ENCODE results near the gene PHACTR3.

The PHACTR3 gene

DNA sequence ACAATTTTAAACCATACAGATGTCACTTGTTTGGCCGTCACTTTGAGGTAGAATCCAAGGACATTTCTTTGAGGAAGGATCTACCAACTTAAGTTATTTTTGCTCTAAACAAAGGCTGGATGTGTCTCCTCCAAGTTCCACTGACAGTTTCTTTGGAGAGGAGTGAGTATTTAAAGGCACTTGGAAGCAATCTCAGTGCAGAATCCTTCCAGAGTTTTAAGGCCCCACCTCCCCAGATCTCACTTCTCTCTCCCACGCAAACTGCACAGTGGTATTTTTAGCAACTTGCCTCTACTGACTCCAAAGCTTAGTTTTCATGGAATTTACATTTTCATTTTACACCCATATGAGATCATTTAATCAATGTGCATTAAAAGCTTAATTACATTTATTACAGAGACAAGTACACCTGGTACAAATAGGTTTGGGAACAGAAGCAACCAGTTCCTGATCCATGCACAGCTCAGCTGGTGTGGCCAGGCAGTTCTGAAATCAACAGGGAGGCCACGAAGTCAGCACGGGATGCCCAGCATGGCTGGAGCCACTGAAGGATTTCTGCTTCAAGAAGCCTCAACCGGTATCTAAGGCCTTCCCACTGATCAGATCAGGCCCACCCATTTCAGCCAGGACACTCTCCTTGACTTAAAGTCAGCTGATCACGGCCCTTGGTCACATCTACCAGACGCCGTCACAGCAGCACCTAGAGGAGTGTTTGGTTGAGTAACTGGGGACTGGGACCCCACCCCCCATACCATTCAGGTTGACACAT is 219.3 kb downstream of the PHACTR3 start:
- TF ChIP-seq, protein P1, sequence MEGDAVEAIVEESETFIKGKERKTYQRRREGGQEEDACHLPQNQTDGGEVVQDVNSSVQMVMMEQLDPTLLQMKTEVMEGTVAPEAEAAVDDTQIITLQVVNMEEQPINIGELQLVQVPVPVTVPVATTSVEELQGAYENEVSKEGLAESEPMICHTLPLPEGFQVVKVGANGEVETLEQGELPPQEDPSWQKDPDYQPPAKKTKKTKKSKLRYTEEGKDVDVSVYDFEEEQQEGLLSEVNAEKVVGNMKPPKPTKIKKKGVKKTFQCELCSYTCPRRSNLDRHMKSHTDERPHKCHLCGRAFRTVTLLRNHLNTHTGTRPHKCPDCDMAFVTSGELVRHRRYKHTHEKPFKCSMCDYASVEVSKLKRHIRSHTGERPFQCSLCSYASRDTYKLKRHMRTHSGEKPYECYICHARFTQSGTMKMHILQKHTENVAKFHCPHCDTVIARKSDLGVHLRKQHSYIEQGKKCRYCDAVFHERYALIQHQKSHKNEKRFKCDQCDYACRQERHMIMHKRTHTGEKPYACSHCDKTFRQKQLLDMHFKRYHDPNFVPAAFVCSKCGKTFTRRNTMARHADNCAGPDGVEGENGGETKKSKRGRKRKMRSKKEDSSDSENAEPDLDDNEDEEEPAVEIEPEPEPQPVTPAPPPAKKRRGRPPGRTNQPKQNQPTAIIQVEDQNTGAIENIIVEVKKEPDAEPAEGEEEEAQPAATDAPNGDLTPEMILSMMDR (IDR thresholded peaks at IDR 0.05; ENCODE audit: low read depth, low read length, missing control alignments), result no peak
- no peak for DNase-seq (ENCODE audit: low read depth)
- H3K4me3 ChIP-seq (ENCODE audit: low read depth, low read length), result no peak overlapping the region

DNA sequence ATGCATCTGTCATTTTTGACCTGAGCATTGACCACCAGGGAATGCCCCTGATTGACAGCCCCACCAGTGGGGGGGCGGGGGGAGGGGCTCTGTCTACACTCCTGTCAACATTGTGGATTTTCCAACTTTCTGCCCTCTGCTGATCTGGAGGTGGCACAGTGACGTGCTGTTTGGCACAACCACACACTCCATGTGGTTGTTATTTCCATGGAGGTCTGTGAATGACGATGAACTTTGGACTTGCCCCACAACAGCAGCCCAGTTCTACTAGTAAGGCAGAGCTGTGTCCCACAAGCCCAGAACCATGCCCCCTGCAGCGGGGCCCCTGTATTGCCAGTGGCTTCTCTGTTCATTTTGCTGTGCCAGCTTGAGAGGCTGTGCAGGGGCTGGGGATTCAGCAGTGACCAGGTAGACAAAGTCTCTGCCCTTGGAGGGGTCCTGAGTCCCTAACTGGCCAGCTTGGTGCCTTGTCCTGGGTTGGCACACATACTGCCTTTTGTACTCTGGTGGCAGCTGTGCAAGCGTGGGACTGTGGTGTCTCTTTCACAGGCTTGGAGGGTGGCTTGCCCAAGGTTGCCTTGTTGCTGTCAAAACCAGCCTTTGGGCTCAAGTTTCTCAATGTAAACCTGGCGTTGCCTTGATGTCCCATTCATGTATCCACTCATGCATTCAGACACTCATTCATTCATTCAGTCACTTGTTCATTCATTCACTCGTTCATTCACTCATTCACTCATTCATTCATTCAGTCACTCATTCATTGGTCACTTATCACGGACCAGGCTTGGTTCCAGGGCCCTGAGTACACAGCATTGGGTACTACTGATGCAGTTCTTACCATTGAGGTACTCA is 220.6 kb downstream of the PHACTR3 start:
- no peak overlapping the region for H3K4me3 ChIP-seq (ENCODE audit: low read depth, low read length)
- TF ChIP-seq, protein P1 (IDR thresholded peaks at IDR 0.05; ENCODE audit: low read depth, low read length, missing control alignments), result no peak
- DNase-seq (ENCODE audit: low read depth), result no peak

DNA sequence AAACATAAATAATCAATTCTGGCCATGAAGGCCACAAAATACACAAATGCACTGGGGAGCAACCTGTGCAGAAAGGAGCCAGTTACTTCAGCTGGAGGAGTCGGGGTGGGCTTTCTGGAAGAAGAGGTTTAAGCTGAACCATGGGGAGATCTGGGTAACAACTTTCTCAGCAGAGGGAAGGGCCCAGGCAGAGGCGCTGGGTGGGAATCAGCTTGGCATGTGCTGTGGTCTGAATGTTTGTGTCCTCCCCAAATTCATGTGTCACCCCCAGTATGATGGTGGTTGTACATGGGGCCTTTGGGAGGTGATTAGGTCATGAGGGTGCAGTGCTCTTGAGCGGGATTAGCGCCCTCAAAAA is 221.2 kb downstream of the PHACTR3 start:
- no peak overlapping the region for H3K4me3 ChIP-seq (ENCODE audit: low read depth, low read length)
- DNase-seq (ENCODE audit: low read depth), result no peak
- TF ChIP-seq, protein P1 (IDR thresholded peaks at IDR 0.05; ENCODE audit: low read depth, low read length, missing control alignments), result no peak

DNA sequence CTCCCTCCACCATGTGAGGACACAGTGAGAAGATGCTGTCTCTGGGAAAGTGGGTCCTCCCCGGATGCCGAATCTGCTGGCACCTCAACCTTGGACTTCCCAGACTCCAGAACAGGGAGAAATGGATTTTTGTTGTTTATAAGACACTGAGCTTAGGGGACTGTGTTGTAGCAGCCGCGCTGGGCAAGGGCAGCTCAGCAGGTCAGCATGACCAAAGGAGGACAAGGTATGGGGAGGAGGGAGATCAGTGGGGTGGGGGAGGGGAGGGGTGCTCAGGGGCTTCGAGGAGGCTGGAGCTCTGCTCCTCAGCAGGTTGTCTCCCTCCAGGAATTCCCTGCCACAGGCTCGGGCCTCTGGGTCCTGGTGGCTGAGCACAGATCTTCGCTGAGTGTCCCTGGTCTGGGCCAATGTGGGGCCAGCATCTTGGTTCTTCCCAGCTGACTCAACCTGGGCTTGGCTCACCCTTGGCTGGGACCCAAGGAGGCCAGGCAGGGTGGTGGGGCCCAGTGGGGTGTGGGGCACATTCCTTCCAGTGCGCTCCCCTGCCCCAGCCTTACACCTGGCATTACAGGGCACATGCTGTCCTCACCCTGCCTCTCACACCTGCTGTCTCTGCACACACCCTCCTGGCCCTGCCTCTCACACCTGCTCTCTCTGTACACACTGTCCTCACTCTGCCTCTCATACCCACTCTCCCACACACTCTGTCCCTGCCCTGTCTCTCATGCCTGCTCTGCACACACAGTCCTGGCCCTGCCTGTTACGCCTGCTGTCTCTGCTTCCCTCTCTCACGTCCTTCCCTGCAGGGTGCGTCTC is 221.8 kb downstream of the PHACTR3 start:
- no peak overlapping the region for H3K4me3 ChIP-seq (ENCODE audit: low read depth, low read length)
- DNase-seq (ENCODE audit: low read depth), result no peak
- TF ChIP-seq, protein P1 (IDR thresholded peaks at IDR 0.05; ENCODE audit: low read depth, low read length, missing control alignments), result no peak

DNA sequence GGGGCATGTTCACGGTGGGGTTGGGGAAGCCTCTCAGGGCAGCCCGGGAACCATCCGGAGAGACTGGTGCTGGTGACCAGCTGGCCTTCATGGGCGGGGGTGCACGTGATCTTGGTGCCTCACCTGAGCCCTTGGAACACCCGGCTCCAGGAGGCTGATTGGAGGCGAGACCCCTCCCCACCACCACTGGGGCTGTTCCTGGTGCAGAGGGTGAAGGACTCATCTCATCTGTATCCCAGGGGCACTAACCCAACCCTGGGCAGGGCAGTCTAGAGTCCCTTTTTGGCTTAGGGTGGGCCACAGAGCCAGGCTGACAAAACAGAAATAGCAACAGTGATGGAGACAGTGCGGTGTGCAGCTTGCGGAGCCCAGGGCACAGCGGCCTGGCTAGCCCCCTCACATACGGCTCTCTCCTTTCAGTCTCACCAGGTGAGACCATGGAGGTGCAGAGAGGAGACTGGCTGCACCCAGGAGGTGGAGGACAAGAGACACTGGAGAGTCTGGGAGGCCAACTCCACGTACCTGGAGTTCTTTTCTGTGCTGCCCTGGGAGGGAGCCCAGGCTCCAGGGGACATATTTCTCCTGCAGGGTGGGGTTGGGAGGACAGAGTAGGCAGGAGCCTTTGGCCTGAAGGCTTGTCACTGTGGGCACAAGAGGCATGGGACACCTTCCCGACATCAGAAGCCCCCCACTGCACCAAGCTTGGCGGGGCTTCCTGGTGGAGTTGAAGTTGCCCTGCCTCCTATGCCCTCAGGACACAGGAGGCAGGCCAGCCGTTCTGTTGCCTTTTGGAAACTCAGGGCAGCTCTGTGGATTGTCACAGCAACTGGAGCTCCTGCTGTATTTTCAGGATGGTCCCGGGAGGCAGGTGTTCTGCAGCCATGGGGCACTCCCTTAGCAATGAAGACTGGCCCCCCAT is 223.1 kb downstream of the PHACTR3 start:
- no peak overlapping the region for H3K4me3 ChIP-seq (ENCODE audit: low read depth, low read length)
- DNase-seq (ENCODE audit: low read depth), result no peak
- TF ChIP-seq, protein P1 (IDR thresholded peaks at IDR 0.05; ENCODE audit: low read depth, low read length, missing control alignments), result no peak

Measured in GM12864 (cell line).